Suprapubic skin (tissue), 4 donors: Measurements from ENCODE around the gene HS3ST2.

Experiments
- CTCF ChIP-seq, 2 donors: fragments of 200-600 bp in 1 of 2; fragments of 450-650 bp in 1 of 2; sonication (generic) in 1 of 2; IDR thresholded peaks; one replicate each; pipeline ENCODE4 v1.5.1; 2016 to 2019; ENCODE audit warnings: antibody characterized with exemption in 2 of 2, mild to moderate bottlenecking in 1 of 2, moderate library complexity in 1 of 2
- POLR2A ChIP-seq, 2 donors: fragments of 450-650 bp; IDR thresholded peaks; one replicate each; pipeline ENCODE4 v1.6.1; 2017; ENCODE audit warnings: antibody characterized with exemption in 2 of 2, mild to moderate bottlenecking in 2 of 2, moderate library complexity in 2 of 2
- POLR2AphosphoS5 ChIP-seq, 3 donors: sonication (generic); formaldehyde crosslinking; IDR thresholded peaks; one replicate each; pipeline ENCODE4 v1.6.1; 2017; ENCODE audit warnings: antibody characterized with exemption in 3 of 3

DNA sequence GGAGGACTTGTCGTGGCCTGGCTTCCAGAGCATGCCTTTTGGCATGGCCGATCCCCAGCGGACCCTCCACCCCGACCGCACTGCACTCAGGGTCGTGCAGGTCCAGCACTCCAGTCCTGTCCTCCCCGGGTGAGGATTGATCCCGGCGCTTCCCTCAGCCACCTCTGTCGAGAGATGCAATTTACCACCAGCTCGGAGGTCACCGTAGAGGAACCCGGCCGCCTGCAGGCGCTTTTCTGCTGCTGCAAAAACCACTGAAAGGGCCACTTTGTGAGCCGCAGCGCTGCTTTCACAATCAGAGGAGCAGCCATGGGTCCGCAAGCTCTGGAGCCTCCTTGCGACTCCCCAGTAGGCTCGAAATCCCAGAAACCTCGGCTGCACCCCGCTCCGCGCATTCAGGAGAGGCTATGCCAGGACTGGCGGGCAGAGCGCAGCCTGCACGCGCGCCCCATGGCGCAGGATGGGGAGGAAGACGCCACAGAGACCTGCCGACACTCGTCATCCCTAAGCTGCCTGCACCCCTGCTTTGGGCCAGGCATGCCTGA lies 134.2 kb downstream of the HS3ST2 start:
- TF ChIP-seq CTCF (IDR thresholded peaks at IDR 0.05) = no peak
- no peak for TF ChIP-seq POLR2A (IDR thresholded peaks at IDR 0.05)
- no peak for TF ChIP-seq POLR2AphosphoS5 (IDR thresholded peaks at IDR 0.05)
